ENCODE results near the gene ZNF785. TPM values are rescaled to one million over a fixed set of nuclear protein-coding genes. Genes with fewer than 3 reads are reported as not detected.
A peak's percentile ranks its signal among the peaks of the same experiment; 100 is the strongest.

Gene ZNF785
- total and polyA plus RNA-seq, 2 of the 13 experiments (the other 11 are each of a cell fraction or from before 2014, with no cell fraction given): 0.01 TPM; not detected in 1

DNA sequence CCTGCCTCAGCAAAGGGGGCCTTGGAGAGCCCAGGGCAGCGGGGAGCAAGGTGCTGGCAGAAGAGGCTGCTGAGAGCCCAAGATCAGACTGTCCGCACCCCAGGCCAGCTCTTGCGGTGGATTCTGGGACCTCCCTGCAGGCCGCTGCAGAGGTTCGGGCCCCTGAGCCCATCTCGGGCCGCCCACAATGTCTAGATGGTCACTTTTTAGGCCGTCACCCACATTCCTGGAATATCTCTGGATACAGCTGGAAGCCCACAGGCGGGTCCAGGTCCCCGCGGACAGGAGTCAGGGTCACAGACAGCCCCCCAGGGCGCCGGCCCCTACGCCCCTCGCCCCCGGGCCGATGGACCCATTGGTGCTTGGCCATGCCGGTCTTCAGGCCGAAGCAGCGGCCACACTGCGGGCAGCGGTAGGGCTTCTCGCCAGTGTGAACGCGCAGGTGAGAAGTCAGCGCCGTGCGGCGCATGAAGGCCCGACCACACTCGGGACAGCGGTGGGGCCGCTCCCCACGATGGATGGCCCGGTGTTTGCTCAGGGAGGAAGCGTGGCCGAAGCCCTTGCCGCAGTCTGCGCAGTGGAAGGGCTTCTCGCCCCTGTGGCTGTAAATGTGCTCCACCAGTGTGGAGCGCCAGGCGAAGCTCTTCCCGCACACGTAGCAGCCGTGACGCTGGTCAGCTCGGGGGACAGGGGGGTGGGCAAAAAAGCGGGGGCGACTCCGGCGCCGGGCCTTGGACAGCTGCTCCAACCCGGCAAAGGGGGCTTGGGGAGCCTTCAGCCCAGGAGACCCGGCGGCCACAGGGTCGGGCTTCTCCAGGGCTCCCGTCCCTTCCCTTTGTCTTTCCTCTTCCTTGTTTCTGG is 53.0 kb downstream of the ZNF785 start (continued):
- TF ChIP-seq, protein P1, sequence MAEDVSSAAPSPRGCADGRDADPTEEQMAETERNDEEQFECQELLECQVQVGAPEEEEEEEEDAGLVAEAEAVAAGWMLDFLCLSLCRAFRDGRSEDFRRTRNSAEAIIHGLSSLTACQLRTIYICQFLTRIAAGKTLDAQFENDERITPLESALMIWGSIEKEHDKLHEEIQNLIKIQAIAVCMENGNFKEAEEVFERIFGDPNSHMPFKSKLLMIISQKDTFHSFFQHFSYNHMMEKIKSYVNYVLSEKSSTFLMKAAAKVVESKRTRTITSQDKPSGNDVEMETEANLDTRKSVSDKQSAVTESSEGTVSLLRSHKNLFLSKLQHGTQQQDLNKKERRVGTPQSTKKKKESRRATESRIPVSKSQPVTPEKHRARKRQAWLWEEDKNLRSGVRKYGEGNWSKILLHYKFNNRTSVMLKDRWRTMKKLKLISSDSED (CRISPR knock-in tag; IDR thresholded peaks at IDR 0.05): no peak
- TF ChIP-seq IKZF1 (IDR thresholded peaks at IDR 0.05): no peak
- TF ChIP-seq POLR2A (IDR thresholded peaks at IDR 0.05; ENCODE audit: insufficient read depth in 1 of 2, low read depth in 2 of 2, low read length in 2 of 2): 0 out of 4 replicates have a peak, but pooled peaks of 1 of the 2 experiments have one; percentile 20
- no peak for TF ChIP-seq ZNF432 (CRISPR knock-in tag; IDR thresholded peaks at IDR 0.05; ENCODE audit: borderline replicate concordance)
- peak; percentile 9; the same call in 1 of the 2 replicates for TF ChIP-seq GABPB1 (CRISPR knock-in tag; IDR thresholded peaks at IDR 0.05)
- TF ChIP-seq ZNF782 (CRISPR knock-in tag; IDR thresholded peaks at IDR 0.05; ENCODE audit: borderline replicate concordance): no peak
- TF ChIP-seq, protein P2, sequence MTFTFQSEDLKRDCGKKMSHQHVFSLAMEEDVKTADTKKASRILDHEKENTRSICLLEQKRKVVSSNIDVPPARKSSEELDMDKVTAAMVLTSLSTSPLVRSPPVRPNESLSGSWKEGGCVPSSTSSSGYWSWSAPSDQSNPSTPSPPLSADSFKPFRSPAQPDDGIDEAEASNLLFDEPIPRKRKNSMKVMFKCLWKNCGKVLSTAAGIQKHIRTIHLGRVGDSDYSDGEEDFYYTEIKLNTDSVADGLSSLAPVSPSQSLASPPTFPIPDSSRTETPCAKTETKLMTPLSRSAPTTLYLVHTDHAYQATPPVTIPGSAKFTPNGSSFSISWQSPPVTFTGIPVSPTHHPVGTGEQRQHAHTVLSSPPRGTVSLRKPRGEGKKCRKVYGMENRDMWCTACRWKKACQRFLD (CRISPR knock-in tag; IDR thresholded peaks at IDR 0.05; ENCODE audit: borderline replicate concordance): no peak
- TF ChIP-seq ZFX (CRISPR knock-in tag; IDR thresholded peaks at IDR 0.05; ENCODE audit: low read depth): peak; percentile 25; the same call in 1 of the 2 replicates
- TF ChIP-seq, protein P3, sequence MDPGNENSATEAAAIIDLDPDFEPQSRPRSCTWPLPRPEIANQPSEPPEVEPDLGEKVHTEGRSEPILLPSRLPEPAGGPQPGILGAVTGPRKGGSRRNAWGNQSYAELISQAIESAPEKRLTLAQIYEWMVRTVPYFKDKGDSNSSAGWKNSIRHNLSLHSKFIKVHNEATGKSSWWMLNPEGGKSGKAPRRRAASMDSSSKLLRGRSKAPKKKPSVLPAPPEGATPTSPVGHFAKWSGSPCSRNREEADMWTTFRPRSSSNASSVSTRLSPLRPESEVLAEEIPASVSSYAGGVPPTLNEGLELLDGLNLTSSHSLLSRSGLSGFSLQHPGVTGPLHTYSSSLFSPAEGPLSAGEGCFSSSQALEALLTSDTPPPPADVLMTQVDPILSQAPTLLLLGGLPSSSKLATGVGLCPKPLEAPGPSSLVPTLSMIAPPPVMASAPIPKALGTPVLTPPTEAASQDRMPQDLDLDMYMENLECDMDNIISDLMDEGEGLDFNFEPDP (CRISPR knock-in tag; conservative IDR thresholded peaks at IDR 0.05): no peak
- 0 out of 2 replicates have a peak, but pooled peaks have one; percentile 26 for TF ChIP-seq MYC (CRISPR knock-in tag; IDR thresholded peaks at IDR 0.05; ENCODE audit: borderline replicate concordance)
- no peak for TF ChIP-seq ZNF33A (CRISPR knock-in tag; IDR thresholded peaks at IDR 0.05; ENCODE audit: borderline replicate concordance)
- TF ChIP-seq SMYD3 (CRISPR knock-in tag; IDR thresholded peaks at IDR 0.05): no peak
- TF ChIP-seq IRF2 (CRISPR knock-in tag; IDR thresholded peaks at IDR 0.05): no peak
- peak; percentile 78 for TF ChIP-seq RBFOX2 (IDR thresholded peaks at IDR 0.05; ENCODE audit: low read depth, low read length)

Small RNA genes within 50 kb of the gene (small RNA-seq; reads per million reads assigned to genes)
- gene AC093249.1 (ENCODE audit: insufficient read depth in 2 of 3, insufficient read length in 3 of 3, low read depth in 2 of 3, low replicate concordance in 1 of 3): 0 reads per million in 3 experiments
- 0 reads per million in 3 experiments for gene AC093249.4 (ENCODE audit: insufficient read depth in 2 of 3, insufficient read length in 3 of 3, low read depth in 2 of 3, low replicate concordance in 1 of 3)

Other genes starting within 250 kb of the ZNF785 start
- 54.6 and 69.9 TPM in 2 replicates for gene CD2BP2, start 230.4 kb downstream of the ZNF785 start, total RNA-seq (2016; rRNA removed; fragmentation: Illumina TruSeq; extraction: Trizol)
- 24.9 and 27.3 TPM in 2 replicates for gene CD2BP2, start 230.4 kb downstream of the ZNF785 start, polyA plus RNA-seq (2011; rRNA removed)
- 20.8 and 24.8 TPM in 2 replicates for gene TBC1D10B, start 215.2 kb downstream of the ZNF785 start, total RNA-seq (2016; rRNA removed; fragmentation: Illumina TruSeq; extraction: Trizol)
- gene TBC1D10B, start 215.2 kb downstream of the ZNF785 start, polyA plus RNA-seq (2011; rRNA removed): 15.7 and 16.4 TPM in 2 replicates
- not detected in 2 replicates for gene MYL11, start 210.9 kb downstream of the ZNF785 start, total RNA-seq (2016; rRNA removed; fragmentation: Illumina TruSeq; extraction: Trizol)
- gene MYL11, start 210.9 kb downstream of the ZNF785 start, polyA plus RNA-seq (2011; rRNA removed): not detected in 2 replicates
- 0.18 and 0.27 TPM in 2 replicates for gene SEPTIN1, start 203.1 kb downstream of the ZNF785 start, total RNA-seq (2016; rRNA removed; fragmentation: Illumina TruSeq; extraction: Trizol)
- gene SEPTIN1, start 203.1 kb downstream of the ZNF785 start, polyA plus RNA-seq (2011; rRNA removed): 0.67 and 0.94 TPM in 2 replicates
- gene ZNF48, start 190.3 kb downstream of the ZNF785 start, total RNA-seq (2016; rRNA removed; fragmentation: Illumina TruSeq; extraction: Trizol): 10.9 and 12.3 TPM in 2 replicates
- gene ZNF48, start 190.3 kb downstream of the ZNF785 start, polyA plus RNA-seq (2011; rRNA removed): 9.9 and 11.7 TPM in 2 replicates
- gene ZNF771, start 178.1 kb downstream of the ZNF785 start, total RNA-seq (2016; rRNA removed; fragmentation: Illumina TruSeq; extraction: Trizol): 10.9 and 11.8 TPM in 2 replicates
- gene ZNF771, start 178.1 kb downstream of the ZNF785 start, polyA plus RNA-seq (2011; rRNA removed): 5.0 and 5.4 TPM in 2 replicates
- 74.4 and 105 TPM in 2 replicates for gene DCTPP1, start 155.7 kb downstream of the ZNF785 start, total RNA-seq (2016; rRNA removed; fragmentation: Illumina TruSeq; extraction: Trizol)
- 52.9 and 54.8 TPM in 2 replicates for gene DCTPP1, start 155.7 kb downstream of the ZNF785 start, polyA plus RNA-seq (2011; rRNA removed)
- gene SEPHS2, start 139.8 kb downstream of the ZNF785 start, total RNA-seq (2016; rRNA removed; fragmentation: Illumina TruSeq; extraction: Trizol): 20.7 and 56.3 TPM in 2 replicates
- 127 and 128 TPM in 2 replicates for gene SEPHS2, start 139.8 kb downstream of the ZNF785 start, polyA plus RNA-seq (2011; rRNA removed)
- 0.51 and 0.86 TPM in 2 replicates for gene ITGAL, start 113.0 kb downstream of the ZNF785 start, total RNA-seq (2016; rRNA removed; fragmentation: Illumina TruSeq; extraction: Trizol)
- 1.2 TPM in 2 replicates for gene ITGAL, start 113.0 kb downstream of the ZNF785 start, polyA plus RNA-seq (2011; rRNA removed)
- 26.6 and 34.4 TPM in 2 replicates for gene ZNF768, start 59.1 kb downstream of the ZNF785 start, total RNA-seq (2016; rRNA removed; fragmentation: Illumina TruSeq; extraction: Trizol)
- 26.7 and 40.0 TPM in 2 replicates for gene ZNF768, start 59.1 kb downstream of the ZNF785 start, polyA plus RNA-seq (2011; rRNA removed)
- gene ZNF747, start 50.8 kb downstream of the ZNF785 start, total RNA-seq (2016; rRNA removed; fragmentation: Illumina TruSeq; extraction: Trizol): 8.8 and 10.2 TPM in 2 replicates
- 7.0 and 7.2 TPM in 2 replicates for gene ZNF747, start 50.8 kb downstream of the ZNF785 start, polyA plus RNA-seq (2011; rRNA removed)
- 7.3 and 9.1 TPM in 2 replicates for gene ZNF764, start 27.3 kb downstream of the ZNF785 start, total RNA-seq (2016; rRNA removed; fragmentation: Illumina TruSeq; extraction: Trizol)
- gene ZNF764, start 27.3 kb downstream of the ZNF785 start, polyA plus RNA-seq (2011; rRNA removed): 4.1 and 4.8 TPM in 2 replicates
- 5.4 and 5.8 TPM in 2 replicates for gene ZNF688, start 14.0 kb downstream of the ZNF785 start, total RNA-seq (2016; rRNA removed; fragmentation: Illumina TruSeq; extraction: Trizol)
- 2.4 and 2.9 TPM in 2 replicates for gene ZNF688, start 14.0 kb downstream of the ZNF785 start, polyA plus RNA-seq (2011; rRNA removed)
- gene ZNF689, start 24.7 kb upstream of the ZNF785 start, total RNA-seq (2016; rRNA removed; fragmentation: Illumina TruSeq; extraction: Trizol): 19.5 and 22.7 TPM in 2 replicates
- gene ZNF689, start 24.7 kb upstream of the ZNF785 start, polyA plus RNA-seq (2011; rRNA removed): 9.7 and 11.9 TPM in 2 replicates
- gene PRR14, start 65.3 kb upstream of the ZNF785 start, total RNA-seq (2016; rRNA removed; fragmentation: Illumina TruSeq; extraction: Trizol): 9.1 and 11.0 TPM in 2 replicates
- 8.4 and 9.2 TPM in 2 replicates for gene PRR14, start 65.3 kb upstream of the ZNF785 start, polyA plus RNA-seq (2011; rRNA removed)
- 10.1 and 16.2 TPM in 2 replicates for gene FBRS, start 72.7 kb upstream of the ZNF785 start, total RNA-seq (2016; rRNA removed; fragmentation: Illumina TruSeq; extraction: Trizol)
- 13.7 and 14.8 TPM in 2 replicates for gene FBRS, start 72.7 kb upstream of the ZNF785 start, polyA plus RNA-seq (2011; rRNA removed)
- 9.0 and 27.8 TPM in 2 replicates for gene SRCAP, start 113.5 kb upstream of the ZNF785 start, total RNA-seq (2016; rRNA removed; fragmentation: Illumina TruSeq; extraction: Trizol)
- 4.9 TPM in 2 replicates for gene SRCAP, start 113.5 kb upstream of the ZNF785 start, polyA plus RNA-seq (2011; rRNA removed)
- 33.9 and 37.4 TPM in 2 replicates for gene PHKG2, start 162.7 kb upstream of the ZNF785 start, total RNA-seq (2016; rRNA removed; fragmentation: Illumina TruSeq; extraction: Trizol)
- gene PHKG2, start 162.7 kb upstream of the ZNF785 start, polyA plus RNA-seq (2011; rRNA removed): 39.8 and 42.1 TPM in 2 replicates
- gene CFAP119, start 176.4 kb upstream of the ZNF785 start, total RNA-seq (2016; rRNA removed; fragmentation: Illumina TruSeq; extraction: Trizol): 1.2 and 6.4 TPM in 2 replicates
- 4.0 and 6.4 TPM in 2 replicates for gene CFAP119, start 176.4 kb upstream of the ZNF785 start, polyA plus RNA-seq (2011; rRNA removed)
- gene RNF40, start 176.6 kb upstream of the ZNF785 start, total RNA-seq (2016; rRNA removed; fragmentation: Illumina TruSeq; extraction: Trizol): 85.6 and 102 TPM in 2 replicates
- 84.0 and 91.0 TPM in 2 replicates for gene RNF40, start 176.6 kb upstream of the ZNF785 start, polyA plus RNA-seq (2011; rRNA removed)
- 14.3 and 16.5 TPM in 2 replicates for gene ZNF629, start 201.5 kb upstream of the ZNF785 start, total RNA-seq (2016; rRNA removed; fragmentation: Illumina TruSeq; extraction: Trizol)
- 6.1 and 8.2 TPM in 2 replicates for gene ZNF629, start 201.5 kb upstream of the ZNF785 start, polyA plus RNA-seq (2011; rRNA removed)